Bone marrow (tissue), 2 donors: Measurements from ENCODE around the gene MCM3AP.

Experiments
- DNase-seq, 2 donors: peaks; one replicate each; lab custom pipeline; 2025; lab: John Stamatoyannopoulos, UW

The MCM3AP gene

GRCh38 chr21:46273341-46273740, 12.1 kb downstream of the MCM3AP start:
- DNase-seq = no peak

- DNase-seq = no peak
Measured at GRCh38 chr21:46269466-46269865, 15.9 kb downstream of the MCM3AP start.

DNA sequence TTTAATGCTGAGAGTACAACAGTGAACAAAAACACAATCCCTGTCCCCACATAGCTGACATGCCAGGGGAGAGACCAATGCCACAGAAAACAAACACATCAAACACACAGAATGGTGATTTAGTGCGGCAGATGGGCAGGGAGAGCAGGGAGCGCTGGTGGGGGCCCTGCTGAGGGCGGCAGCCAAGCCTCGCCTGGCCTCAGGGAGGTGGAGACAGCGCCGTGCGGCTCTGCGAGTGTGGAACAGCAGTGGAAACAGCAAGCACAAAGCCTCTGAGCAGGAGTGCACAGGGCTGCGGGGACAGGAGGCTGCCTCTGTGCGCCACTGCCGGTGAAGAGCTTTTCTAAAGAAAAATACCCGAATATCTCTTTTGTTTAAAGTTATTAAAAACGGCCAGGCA, 17.0 kb downstream of the MCM3AP start:
- no peak for DNase-seq

- DNase-seq = no peak
Measured at GRCh38 chr21:46266946-46267345, 18.5 kb downstream of the MCM3AP start.

DNA sequence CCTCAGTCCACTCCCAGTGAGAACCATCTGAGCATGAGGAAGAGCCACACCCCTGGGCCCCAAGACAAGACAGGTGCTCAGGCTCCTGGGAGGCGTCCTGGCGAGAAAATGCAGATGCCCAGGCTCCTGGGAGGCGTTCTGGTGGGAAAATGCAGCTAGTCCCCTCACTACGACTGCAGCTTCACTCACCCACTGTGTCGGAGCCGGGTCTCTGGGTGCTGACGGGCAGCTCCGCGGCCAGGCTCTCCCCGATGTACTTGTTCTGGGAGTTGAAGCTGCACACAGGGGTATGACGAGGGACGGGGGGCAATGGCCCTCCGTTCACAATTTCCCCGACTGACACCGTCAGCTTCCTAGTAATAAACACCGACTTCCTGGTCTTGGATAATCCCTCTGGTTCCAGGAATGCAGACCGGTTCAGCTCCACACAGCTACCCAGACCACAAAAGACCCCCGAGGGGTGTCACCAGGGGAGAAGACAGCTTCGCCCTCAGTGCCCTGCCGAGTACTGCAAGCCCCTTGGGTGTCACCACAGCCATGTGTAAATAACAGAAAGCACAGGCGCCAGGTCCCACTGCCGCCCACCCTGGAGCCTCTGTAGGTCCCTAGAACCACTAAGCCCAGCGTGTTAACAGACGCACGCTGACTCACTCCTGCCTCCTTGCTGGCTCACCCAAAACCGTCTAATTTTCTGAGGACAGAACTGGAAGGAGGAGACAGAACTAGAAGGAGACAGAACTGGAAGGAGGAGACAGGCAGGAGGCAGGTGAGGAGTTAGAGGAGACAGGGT, 19.5 kb downstream of the MCM3AP start:
- DNase-seq = no peak

- no peak for DNase-seq
Measured at GRCh38 chr21:46264690-46265144, 20.7 kb downstream of the MCM3AP start.

DNA sequence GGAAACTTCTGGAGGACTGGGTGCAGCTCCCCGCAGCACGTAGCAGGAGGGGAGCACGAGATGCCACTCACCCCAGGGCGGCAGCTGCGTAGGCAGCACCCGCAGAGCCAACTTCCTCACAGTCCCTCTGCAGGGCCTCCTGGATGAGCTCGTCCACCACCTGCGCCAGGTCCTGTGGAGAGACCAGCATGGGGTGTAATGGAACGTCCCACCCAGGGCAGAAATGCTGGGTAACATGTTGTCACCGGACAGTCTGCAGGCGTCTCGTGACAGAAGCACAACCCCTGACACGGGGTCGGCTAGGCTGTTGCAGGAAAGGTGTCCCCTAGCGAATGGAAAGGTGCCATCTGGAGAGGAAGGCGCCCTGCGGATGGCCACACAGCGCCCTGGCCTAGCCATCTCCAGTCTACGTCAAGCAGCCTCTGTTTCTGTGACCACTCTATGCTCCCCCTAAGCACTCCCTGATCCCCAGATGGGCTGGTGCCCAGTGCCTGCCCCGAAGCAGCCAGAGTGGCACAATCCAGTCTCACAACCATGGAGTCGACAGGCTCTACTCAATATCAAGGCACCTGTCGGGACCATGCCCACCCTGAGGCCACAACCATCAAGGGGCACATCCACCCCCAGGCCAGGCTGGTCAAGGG, 21.2 kb downstream of the MCM3AP start:
- no peak for DNase-seq

DNA sequence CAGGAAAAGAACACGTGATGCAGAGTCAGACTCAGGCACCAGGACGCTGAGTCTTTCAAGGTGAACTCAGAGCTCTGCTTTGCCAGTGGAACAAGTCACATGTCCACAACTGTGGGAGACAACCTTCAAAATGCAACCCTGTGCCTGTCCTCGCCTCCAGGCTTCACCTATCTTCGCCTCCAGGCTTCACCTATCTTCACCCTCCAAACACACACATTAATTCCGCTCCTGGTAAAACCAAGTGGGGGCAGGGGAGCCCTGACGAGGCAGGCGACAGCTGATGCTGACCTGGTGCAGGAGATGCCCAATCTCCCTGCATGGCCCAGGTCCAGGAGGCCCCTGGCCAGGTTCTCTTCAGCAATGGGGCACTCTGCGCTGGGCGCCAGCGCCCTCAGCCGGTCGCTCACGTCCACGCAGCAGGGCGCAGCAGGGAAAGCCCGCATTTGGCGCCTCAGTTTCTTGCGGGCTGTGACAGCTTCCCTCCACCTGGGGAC, 28.9 kb downstream of the MCM3AP start:
- DNase-seq = no peak

DNA sequence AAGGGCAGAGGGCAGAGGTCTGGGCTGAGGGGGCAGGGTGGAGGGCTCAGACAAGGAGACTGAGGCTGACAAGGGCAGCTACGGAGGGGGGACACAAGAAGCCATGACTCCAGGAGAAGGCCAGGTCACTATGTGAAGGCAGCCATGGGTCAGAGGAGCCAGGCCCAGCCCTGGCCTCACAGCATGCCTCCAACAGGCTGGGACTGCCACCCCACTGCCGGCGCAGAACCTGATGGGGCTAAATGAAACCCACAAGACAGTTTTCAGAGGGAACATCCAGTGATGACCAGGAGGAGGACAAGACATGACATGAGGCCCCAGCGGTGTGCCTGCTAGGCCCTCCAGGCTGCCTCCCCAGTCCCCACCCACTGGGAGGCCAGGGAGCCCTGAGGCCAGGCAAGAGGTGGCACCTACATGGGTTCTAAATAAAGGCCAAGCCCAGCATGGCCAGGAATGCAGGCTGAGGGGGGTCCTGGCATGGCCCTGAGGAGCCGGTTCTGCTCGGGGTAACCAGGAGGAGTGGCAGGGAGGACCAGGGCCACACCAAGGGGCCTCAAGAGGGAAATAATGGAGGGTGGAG, 29.6 kb downstream of the MCM3AP start:
- no peak for DNase-seq

- DNase-seq = no peak
Measured at GRCh38 chr21:46255166-46255565, 30.2 kb downstream of the MCM3AP start.

- DNase-seq = no peak
Measured at GRCh38 chr21:46254208-46254975, 31.0 kb downstream of the MCM3AP start.

DNA sequence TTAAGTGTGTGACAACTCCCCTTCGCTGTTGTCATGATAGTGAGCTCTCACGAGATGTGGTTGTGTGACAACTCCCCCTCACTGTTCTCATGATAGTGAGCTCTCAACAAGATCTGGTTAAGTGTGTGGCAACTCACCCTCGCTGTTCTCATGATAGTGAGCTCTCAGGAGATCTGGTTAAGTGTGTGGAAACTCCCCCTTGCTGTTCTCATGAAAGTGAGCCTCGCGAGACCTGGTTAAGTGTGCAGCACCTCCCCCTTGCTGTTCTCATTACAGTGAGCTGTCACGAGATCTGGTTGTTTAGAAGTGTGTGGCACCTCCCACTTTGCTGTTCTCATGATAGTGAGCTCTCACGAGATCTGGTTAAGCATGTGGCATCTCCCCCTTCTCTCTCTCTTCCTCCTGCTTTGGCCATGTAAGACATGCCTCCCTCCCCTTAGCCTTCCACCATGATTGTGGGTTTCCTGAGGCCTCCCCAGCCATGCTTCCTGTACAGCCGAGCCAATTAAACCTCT, 31.7 kb downstream of the MCM3AP start:
- DNase-seq = peak in 1 of 2 donors; percentile 30

DNA sequence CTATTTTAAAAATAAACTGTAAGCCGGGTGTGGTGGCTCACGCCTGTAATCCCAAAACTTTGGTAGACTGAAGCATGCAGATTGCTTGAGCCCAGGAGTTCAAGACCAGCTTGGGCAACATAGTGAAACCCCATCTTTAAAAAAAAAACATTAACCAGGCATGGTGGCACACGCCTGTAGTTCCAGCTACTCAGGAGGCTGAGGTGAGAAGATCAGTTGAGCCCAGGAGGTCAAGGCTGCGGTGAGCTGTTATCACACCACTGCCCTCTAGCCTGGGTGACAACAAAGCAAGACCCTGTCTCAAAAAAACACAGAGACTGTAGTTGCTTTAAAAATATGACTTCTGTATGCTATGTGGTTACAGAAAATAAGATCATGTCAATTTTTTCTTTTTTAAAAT, 32.6 kb downstream of the MCM3AP start:
- DNase-seq = no peak

GRCh38 chr21:46250146-46250725, 35.2 kb downstream of the MCM3AP start:
- DNase-seq = no peak

- DNase-seq = no peak
Measured at GRCh38 chr21:46248827-46249226, 36.6 kb downstream of the MCM3AP start.

GRCh38 chr21:46248422-46248782, 37.0 kb downstream of the MCM3AP start:
- no peak for DNase-seq

DNA sequence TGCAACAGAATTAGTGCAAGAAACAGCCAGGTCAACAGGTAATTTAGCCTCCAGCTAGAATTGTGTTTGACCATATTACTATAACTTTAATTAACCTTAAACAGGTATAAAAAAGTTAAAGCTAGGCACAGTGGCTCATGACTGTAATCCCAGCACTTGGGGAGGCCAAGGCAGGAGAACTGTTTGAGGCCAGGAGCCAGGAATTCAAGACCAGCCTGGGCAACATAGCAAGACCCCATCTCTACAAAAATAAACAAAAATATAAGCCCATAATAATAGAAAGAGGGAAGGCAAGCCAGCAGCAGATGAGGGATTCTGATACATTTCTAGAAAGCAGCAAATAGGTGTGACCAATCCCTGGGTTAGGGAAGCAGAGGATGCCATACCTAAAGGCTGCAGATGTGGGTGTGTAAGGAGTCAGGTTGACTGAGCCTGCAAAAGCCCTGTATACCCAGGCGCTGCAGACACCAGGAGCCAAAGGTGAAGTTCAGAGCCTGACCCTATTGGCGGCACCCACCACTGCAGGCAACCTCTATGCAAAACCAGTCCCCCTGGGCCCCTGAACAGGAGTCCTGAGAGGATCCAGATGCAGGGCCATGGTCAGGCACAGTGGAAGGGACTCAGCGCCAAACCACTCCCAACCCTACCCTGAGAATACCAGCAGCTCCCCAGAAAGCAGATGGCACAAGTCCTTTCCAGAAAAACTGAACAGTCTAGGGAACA, 37.6 kb downstream of the MCM3AP start:
- no peak for DNase-seq

DNA sequence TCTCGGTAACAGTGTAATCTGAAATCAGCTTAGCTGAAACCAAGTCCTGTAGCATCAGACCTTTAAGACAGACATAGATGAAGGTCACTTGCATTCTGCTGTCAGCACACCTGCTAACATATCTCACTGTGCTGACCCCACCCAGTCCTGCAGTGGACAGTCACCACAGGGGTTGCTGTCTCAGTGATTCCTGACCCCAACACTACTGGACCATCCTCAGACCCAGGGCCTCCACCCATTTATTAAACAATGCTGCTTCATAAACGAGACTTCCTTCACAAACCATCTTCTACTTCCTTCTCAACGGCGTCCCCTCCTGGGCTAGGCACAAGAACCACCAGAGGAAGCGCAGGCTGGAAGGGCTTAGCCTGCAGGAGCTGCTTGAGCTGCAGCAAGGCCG, 39.1 kb downstream of the MCM3AP start:
- DNase-seq = no peak

DNA sequence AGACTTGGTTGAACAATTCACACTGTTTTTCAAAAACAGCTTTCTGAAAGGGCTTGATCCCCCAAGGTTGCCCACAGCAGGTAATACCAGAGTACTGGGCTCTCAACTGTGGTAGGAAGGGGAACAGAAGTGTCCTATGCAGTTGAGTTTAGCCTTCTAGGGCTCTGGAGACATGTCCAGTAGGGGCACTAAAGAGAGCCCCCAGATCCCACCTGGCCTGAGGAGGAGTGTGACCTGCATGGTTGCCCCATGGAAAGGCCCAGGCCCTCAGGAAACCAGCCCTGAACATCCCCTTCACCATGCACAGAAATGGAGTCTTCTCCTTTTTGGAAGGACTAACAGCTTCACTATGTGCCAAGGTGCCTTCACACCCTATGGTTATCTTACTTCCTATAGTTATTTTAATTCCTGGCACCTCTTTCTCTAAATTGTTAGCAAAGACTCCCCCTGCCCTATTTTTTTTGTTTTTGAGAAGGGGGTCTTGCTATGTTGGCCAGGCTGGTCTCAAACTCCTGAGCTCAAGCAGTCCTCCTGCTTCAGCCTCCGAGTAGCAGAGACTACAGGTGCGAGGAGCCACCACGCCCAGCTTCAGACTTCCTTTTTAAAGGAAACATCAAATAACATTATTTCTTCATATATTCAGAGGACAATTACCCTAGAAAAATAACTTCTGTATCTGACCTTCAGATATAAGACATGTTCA, 40.0 kb downstream of the MCM3AP start:
- no peak for DNase-seq

DNA sequence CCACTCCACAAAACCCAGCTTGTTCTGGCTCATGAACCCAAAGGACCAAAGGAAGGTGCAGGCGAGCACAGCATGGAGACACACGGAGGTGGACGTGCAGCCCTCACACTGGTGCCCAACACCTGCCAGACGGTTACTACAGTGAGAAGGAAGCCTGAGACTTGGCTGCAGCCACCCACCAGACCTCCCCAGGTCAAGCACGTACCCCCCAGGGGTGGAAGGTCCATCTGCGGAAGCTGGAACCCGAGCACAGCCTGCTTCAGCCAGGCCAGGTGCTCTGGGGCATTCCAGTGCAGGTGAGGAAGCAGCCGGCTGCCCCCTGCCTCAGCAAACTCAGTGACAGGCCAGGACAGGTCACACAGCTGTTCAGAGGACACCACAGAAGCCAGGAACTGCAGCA, 40.8 kb downstream of the MCM3AP start:
- no peak for DNase-seq
